Breast epithelium (tissue), 4 donors: ENCODE results near the gene CERS3. TPM values are rescaled to one million over a fixed set of nuclear protein-coding genes. Genes with fewer than 3 reads are reported as not detected.
A peak's percentile ranks its signal among the peaks of the same experiment; 100 is the strongest.

Source experiments
- DNase-seq, 2 donors: peaks; one replicate each; pipeline ENCODE4 v3.0.0-alpha.2; 2019; ENCODE audit warnings: low spot score in 2 of 2
- H3K27ac ChIP-seq, 2 donors: fragments of 200-600 bp; sonication (generic) in 1 of 2; one replicate each; pipeline ENCODE4 v1.5.1; 2016 to 2019; ENCODE audit warnings: mild to moderate bottlenecking in 1 of 2
- H3K27me3 ChIP-seq, 2 donors: fragments of 200-600 bp; sonication (generic) in 1 of 2; one replicate each; pipeline versions ENCODE4 v1.5.1 to v1.6.0; 2017 to 2019; ENCODE audit warnings: control low read depth in 1 of 2, mild to moderate bottlenecking in 1 of 2
- H3K36me3 ChIP-seq: fragments of 200-600 bp; one replicate; pipeline ENCODE4 v1.5.1; 2019
- H3K4me1 ChIP-seq, 2 donors: fragments of 200-600 bp; sonication (generic); one replicate each; pipeline ENCODE4 v1.5.1; 2016 to 2019; ENCODE audit warnings: control low read depth in 1 of 2
- H3K4me3 ChIP-seq, 3 donors: fragments of 200-600 bp; sonication (generic); 1 replicate in 2 of 3; 2 replicates in 1 of 3; pipeline ENCODE4 v1.5.1; 2016 to 2019; ENCODE audit warnings: mild to moderate bottlenecking in 3 of 3, moderate library complexity in 2 of 3
- H3K9me3 ChIP-seq, 2 donors: fragments of 200-600 bp; sonication (generic) in 1 of 2; one replicate each; pipeline ENCODE4 v1.5.1; 2016 to 2019; ENCODE audit warnings: control low read depth in 1 of 2
- CTCF ChIP-seq, 3 donors: fragments of 450-650 bp; IDR thresholded peaks; one replicate each; pipeline ENCODE4 v1.5.1; 2016 to 2017; ENCODE audit warnings: antibody characterized with exemption in 3 of 3, mild to moderate bottlenecking in 3 of 3, moderate library complexity in 3 of 3
- POLR2A ChIP-seq: fragments of 450-650 bp; IDR thresholded peaks from one replicate; pipeline ENCODE4 v1.6.1; 2016; ENCODE audit warnings: antibody characterized with exemption, mild to moderate bottlenecking, moderate library complexity
- POLR2AphosphoS5 ChIP-seq, 3 donors: sonication (generic); formaldehyde crosslinking; IDR thresholded peaks; one replicate each; pipeline ENCODE4 v1.6.1; 2017; ENCODE audit warnings: antibody characterized with exemption in 3 of 3
- intact Hi-C: fragments of 100-400 bp; cut with DNase I; formaldehyde crosslinking; loops from one replicate; pipeline ENCODE4 v1.15.1; 2023; ENCODE audit warnings: low total_unique reads
- total RNA-seq, 3 donors: library from RNA; depleted of rRNA; stranded (reverse); fragments of >200 nt; gene quantifications; one replicate each; pipeline ENCODE4 v1.1.0, GENCODE V29; 2016

CERS3 gene
- total RNA-seq, 3 donors from 2014 or later, result under 0.01 to 3.7 TPM; not detected in 1

GRCh38 chr15:100531823-100532327, 3.1 kb upstream of the CERS3 start:
- Histone ChIP-seq H3K4me1 (no peaks in the 10 kb centered on the region), H3K27ac (no peak overlapping the region), H3K27me3 (no peaks in the 10 kb centered on the region), H3K4me3 (no peak overlapping the region), H3K9me3 (no peaks in the 10 kb centered on the region), H3K36me3 (no peaks in the 10 kb centered on the region)
- no peak for TF ChIP-seq CTCF (IDR thresholded peaks at IDR 0.05)
- TF ChIP-seq POLR2AphosphoS5 (IDR thresholded peaks at IDR 0.05), result no peak
- no peak for TF ChIP-seq POLR2A
- intact Hi-C loops, result no loop called here
- no peak for DNase-seq

- intact Hi-C loops, result no loop called here
- DNase-seq, result no peak
- H3K36me3 ChIP-seq, result no peaks in the 10 kb centered on the region
- H3K4me3 ChIP-seq, result no peak overlapping the region
- H3K9me3 ChIP-seq, result no peaks in the 10 kb centered on the region
- peaks cover 0 to under 1% of the 10 kb centered on the region in 2 donors for H3K4me1 ChIP-seq
- H3K27ac ChIP-seq, result no peak overlapping the region
- no peak for TF ChIP-seq CTCF (IDR thresholded peaks at IDR 0.05)
- TF ChIP-seq POLR2A, result no peak
- no peak for TF ChIP-seq POLR2AphosphoS5 (IDR thresholded peaks at IDR 0.05)
- H3K27me3 ChIP-seq, result no peaks in the 10 kb centered on the region
Observed at GRCh38 chr15:100531204-100531603, 2.5 kb upstream of the CERS3 start.

GRCh38 chr15:100529556-100529955, 806 bp upstream of the CERS3 start:
- TF ChIP-seq POLR2AphosphoS5 (IDR thresholded peaks at IDR 0.05) (no peak), POLR2A (no peak), CTCF (IDR thresholded peaks at IDR 0.05) (no peak)
- no peaks in the 10 kb centered on the region for H3K9me3 ChIP-seq
- DNase-seq, result peak in 1 of 2 donors; percentile 36
- intact Hi-C loops, result loop anchor here (5.0 kb wide), 1 partner anchor 187 kb away; the partner anchor contains the start of gene ADAMTS17
- H3K4me1 ChIP-seq, result peaks cover 0 to 9% of the 10 kb centered on the region in 2 donors
- peak overlapping the region; percentile 33 to 58 for H3K27ac ChIP-seq
- peak overlapping the region in 1 of 3 donors; percentile 4 for H3K4me3 ChIP-seq
- H3K27me3 ChIP-seq, result no peaks in the 10 kb centered on the region
- no peaks in the 10 kb centered on the region for H3K36me3 ChIP-seq

GRCh38 chr15:100526027-100526481, 2.7 kb downstream of the CERS3 start:
- Histone ChIP-seq H3K27ac (peak overlapping the region; percentile 39 to 55), H3K9me3 (no peaks in the 10 kb centered on the region), H3K4me1 (peaks cover 0 to 9% of the 10 kb centered on the region in 2 donors), H3K36me3 (no peaks in the 10 kb centered on the region), H3K4me3 (no peak overlapping the region), H3K27me3 (no peaks in the 10 kb centered on the region)
- no peak for TF ChIP-seq POLR2A
- TF ChIP-seq CTCF (IDR thresholded peaks at IDR 0.05), result peak in 1 of 3 donors; percentile 12
- TF ChIP-seq POLR2AphosphoS5 (IDR thresholded peaks at IDR 0.05), result peak in 1 of 3 donors; percentile 10
- intact Hi-C loops, result loop anchor here (5.0 kb wide), 1 partner anchor 184 kb away; the partner anchor contains the start of gene ADAMTS17
- peak; percentile 76 to 79 for DNase-seq

GRCh38 chr15:100525436-100525835, 3.3 kb downstream of the CERS3 start:
- intact Hi-C loops, result loop anchor here (5.0 kb wide), 1 partner anchor 183 kb away; the partner anchor contains the start of gene ADAMTS17
- H3K27ac ChIP-seq, result peak overlapping the region; percentile 39 to 55
- no peaks in the 10 kb centered on the region for H3K36me3 ChIP-seq
- TF ChIP-seq CTCF (IDR thresholded peaks at IDR 0.05), result no peak
- no peaks in the 10 kb centered on the region for H3K27me3 ChIP-seq
- H3K9me3 ChIP-seq, result no peaks in the 10 kb centered on the region
- no peak overlapping the region for H3K4me3 ChIP-seq
- H3K4me1 ChIP-seq, result peaks cover 0 to 9% of the 10 kb centered on the region in 2 donors
- DNase-seq, result no peak
